B cell (primary cell): ENCODE measurements around the gene CEBPB. TPM values are rescaled to one million over a fixed set of nuclear protein-coding genes. Genes with fewer than 3 reads are reported as not detected.

ENCODE experiments used
- ATAC-seq: fragments of 200-7000 bp; cut with Tn5 transposase; one replicate; pipeline ENCODE4 v1.10.0; 2021; ENCODE audit warnings: low read depth, mild to moderate bottlenecking, moderate number of reproducible peaks, moderate library complexity
- CTCF ChIA-PET: fragments of 350-600 bp; sonication (Branson Sonifier 250); formaldehyde crosslinking; loops from one replicate; lab custom pipeline; 2021; ENCODE audit warnings: antibody characterized with exemption, inconsistent platforms; lab: Charles Lee
- POLR2A ChIA-PET: fragments of 350-600 bp; sonication (Branson Sonifier 250); formaldehyde crosslinking; loops from one replicate; lab custom pipeline; 2021; ENCODE audit warnings: antibody characterized with exemption; lab: Charles Lee
- DNase-seq: peaks from one replicate; pipeline ENCODE4 v3.0.0; 2013
- H2AFZ ChIP-seq: 2 replicates; pipeline ENCODE4 v1.6.1; 2012; ENCODE audit warnings: mild to moderate bottlenecking, low read depth, low read length; ENCODE audit not compliant: insufficient read depth, poor library complexity, severe bottlenecking
- H3K27ac ChIP-seq, 2 donors: 1 replicate in 1 of 2; 2 replicates in 1 of 2; pipeline ENCODE4 v1.5.1; 2012 to 2013; ENCODE audit warnings: low read length in 2 of 2, mild to moderate bottlenecking in 2 of 2, moderate library complexity in 1 of 2
- H3K27me3 ChIP-seq, 4 experiments: fragments of 200-600 bp in 1 of 4; sonication (generic) in 1 of 4; replicated peaks in 1 of 4; 1 replicate in 2 of 4; 2 replicates in 2 of 4; pipeline versions ENCODE4 v1.6.1 to v1.7.0; 2013 to 2016; ENCODE audit warnings: low read length in 3 of 4, mild to moderate bottlenecking in 2 of 4, mixed read lengths in 1 of 4, moderate library complexity in 1 of 4; ENCODE audit not compliant: insufficient read depth in 4 of 4, control insufficient read depth in 3 of 4; ENCODE audit errors: control extremely low read depth in 1 of 4
- H3K36me3 ChIP-seq, 2 experiments: replicated peaks in 1 of 2; 1 replicate in 1 of 2; 2 replicates in 1 of 2; pipeline versions ENCODE4 v1.6.1 to v1.7.1; 2013; ENCODE audit warnings: low read length in 1 of 2; ENCODE audit not compliant: insufficient read depth in 2 of 2, control insufficient read depth in 1 of 2; ENCODE audit errors: control extremely low read depth in 1 of 2, extremely low read depth in 1 of 2
- H3K4me1 ChIP-seq, 2 donors: fragments of 200-600 bp in 1 of 2; sonication (generic) in 1 of 2; 1 replicate in 1 of 2; 2 replicates in 1 of 2; pipeline versions ENCODE4 v1.5.1 to v1.6.1; 2013 to 2017; ENCODE audit warnings: low read length in 2 of 2; ENCODE audit not compliant: control insufficient read depth in 2 of 2, insufficient read depth in 2 of 2
- H3K4me2 ChIP-seq: replicated peaks from 2 replicates; pipeline ENCODE3; 2012; ENCODE audit warnings: mild to moderate bottlenecking, low read depth, low read length; ENCODE audit not compliant: poor library complexity, severe bottlenecking
- H3K4me3 ChIP-seq, 5 experiments: fragments of 200-600 bp in 1 of 5; sonication (generic) in 1 of 5; 1 replicate in 3 of 5; 2 replicates in 2 of 5; pipeline versions ENCODE4 v1.5.1 to v1.7.0; 2011 to 2016; ENCODE audit warnings: low read length in 4 of 5, mild to moderate bottlenecking in 4 of 5, low read depth in 2 of 5, control low read depth in 1 of 5, moderate library complexity in 1 of 5; ENCODE audit not compliant: insufficient read depth in 1 of 5; ENCODE audit errors: control extremely low read depth in 1 of 5, extremely low read depth in 1 of 5
- H3K79me2 ChIP-seq: fragments of 200-600 bp; sonication (generic); one replicate; pipeline ENCODE4 v1.6.0; 2016; ENCODE audit warnings: low read length; ENCODE audit not compliant: control insufficient read depth, insufficient read depth
- H3K9ac ChIP-seq: fragments of 200-600 bp; sonication (generic); 2 replicates; pipeline ENCODE4 v1.6.1; 2017; ENCODE audit warnings: mild to moderate bottlenecking, low read length, moderate library complexity
- H3K9me3 ChIP-seq, 3 donors: one replicate each; pipeline versions ENCODE4 v1.6.1 to v1.7.1; 2013; ENCODE audit warnings: low read length in 2 of 3; ENCODE audit not compliant: control insufficient read depth in 2 of 3, insufficient read depth in 1 of 3; ENCODE audit errors: control extremely low read depth in 1 of 3
- H4K20me1 ChIP-seq: 2 replicates; pipeline ENCODE4 v1.6.0; 2012; ENCODE audit warnings: mild to moderate bottlenecking, low read length; ENCODE audit not compliant: insufficient read depth, control insufficient read depth, poor library complexity, severe bottlenecking
- H3K27ac Mint-ChIP-seq: one replicate; pipeline ENCODE4 v1.8.0; 2021; ENCODE audit warnings: mixed read lengths
- H3K27me3 Mint-ChIP-seq: one replicate; pipeline ENCODE4 v1.8.0; 2021; ENCODE audit warnings: mixed read lengths
- H3K4me1 Mint-ChIP-seq: one replicate; pipeline ENCODE4 v1.8.0; 2021; ENCODE audit warnings: mixed read lengths
- H3K4me3 Mint-ChIP-seq: one replicate; pipeline ENCODE4 v1.8.0; 2021; ENCODE audit warnings: mixed read lengths
- H3K9me3 Mint-ChIP-seq: one replicate; pipeline ENCODE4 v1.8.0; 2022; ENCODE audit warnings: mixed read lengths; ENCODE audit not compliant: insufficient read depth
- CTCF ChIP-seq: fragments of 200-600 bp; IDR thresholded peaks from one replicate; pipeline ENCODE4 v1.8.0; 2022; ENCODE audit warnings: antibody characterized with exemption, mild to moderate bottlenecking
- EZH2 ChIP-seq: IDR thresholded peaks from 2 replicates; pipeline ENCODE4 v1.6.1; 2012; ENCODE audit warnings: borderline replicate concordance, low read depth, mild to moderate bottlenecking, moderate library complexity, low read length; ENCODE audit not compliant: insufficient read depth, poor library complexity, severe bottlenecking
- WGBS: methylation state at CpG from one replicate; pipeline ENCODE4 v1.1.5; 2013; ENCODE audit warnings: missing lambda C conversion rate; ENCODE audit not compliant: insufficient coverage; 5-methylcytosine and 5-hydroxymethylcytosine counted together
- intact Hi-C: fragments of 100-400 bp; cut with micrococcal nuclease; formaldehyde crosslinking; loops from one replicate; pipeline ENCODE4 v1.10.0; 2022
- polyA plus RNA-seq: library from polyadenylated mRNA; depleted of rRNA; stranded (reverse); fragments of >200 nt; gene quantifications from 2 replicates; pipeline ENCODE4 v1.2.3, GENCODE V29; 2012
- total RNA-seq, 2 donors: library from RNA; stranded (reverse); fragments of 120-200 nt in 1 of 2; gene quantifications; 1 replicate in 1 of 2; 2 replicates in 1 of 2; pipeline versions ENCODE4 v1.2.3 to v1.2.4, GENCODE V29; 2013 to 2022

CEBPB gene
- total and polyA plus RNA-seq, 2 donors (not counting 1 experiment from before 2014, with no cell fraction given) = 25.8 to 28.7 TPM

- H3K27me3 ChIP-seq = peaks cover 0 to 6% (median 2%) of the 10 kb centered on the region in 4 experiments
These were observed 24.7 kb upstream of the CEBPB start for GRCh38 chr20:50165684-50166554.

More at GRCh38 chr20:50165684-50166554, 24.7 kb upstream of the CEBPB start:
- Mint-ChIP-seq H3K9me3 (peaks cover 2% of the 10 kb centered on the region), H3K27me3 (peaks cover 12% of the 10 kb centered on the region), H3K4me1 (peaks cover 10% of the 10 kb centered on the region), H3K4me3 (peak overlapping the region; percentile 84), H3K27ac (peak overlapping the region; percentile 70)
- H3K9ac ChIP-seq = peak overlapping the region; percentile 49
- H3K4me2 ChIP-seq = peak overlapping the region; percentile 73
- peak overlapping the region in 4 of 5 experiments; percentile 24 to 56 (median 47) for H3K4me3 ChIP-seq
- no peak overlapping the region for H3K27ac ChIP-seq
- TF ChIP-seq CTCF = no peak
- no peak for TF ChIP-seq EZH2
- DNase-seq (peak; percentile 74), ATAC-seq (peak; percentile 97)
- CTCF ChIA-PET = interaction anchor here (0.7 to 10.2 kb wide), 9 partner anchors 8 to 299 kb away, joined by 3 to 297 read pairs (median 7); partner anchors contain the start of genes PEDS1 and UBE2V1
- peaks cover 0 to 5% (median 2%) of the 10 kb centered on the region in 3 donors for H3K9me3 ChIP-seq
- H4K20me1 ChIP-seq = no peaks in the 10 kb centered on the region
- 7% methylated on average over 14 of the region's 20 CpGs for WGBS
- no peaks in the 10 kb centered on the region for H3K79me2 ChIP-seq
- H3K36me3 ChIP-seq = no peaks in the 10 kb centered on the region
- POLR2A ChIA-PET = interaction anchor here (0.6 to 1.3 kb wide), 2 partner anchors 12 to 306 kb away, joined by 3 to 10 read pairs; partner anchors contain the start of gene PEDS1
- H3K4me1 ChIP-seq = peaks cover 9 to 10% of the 10 kb centered on the region in 2 donors
- peak overlapping the region; percentile 74 for H2AFZ ChIP-seq
- intact Hi-C loops = loop anchor here (1.0 to 5.0 kb wide), 2 partner anchors 13 to 229 kb away; partner anchors contain the start of genes PEDS1 and RNF114
